ENCODE measurements around the gene NFATC2.

DNA sequence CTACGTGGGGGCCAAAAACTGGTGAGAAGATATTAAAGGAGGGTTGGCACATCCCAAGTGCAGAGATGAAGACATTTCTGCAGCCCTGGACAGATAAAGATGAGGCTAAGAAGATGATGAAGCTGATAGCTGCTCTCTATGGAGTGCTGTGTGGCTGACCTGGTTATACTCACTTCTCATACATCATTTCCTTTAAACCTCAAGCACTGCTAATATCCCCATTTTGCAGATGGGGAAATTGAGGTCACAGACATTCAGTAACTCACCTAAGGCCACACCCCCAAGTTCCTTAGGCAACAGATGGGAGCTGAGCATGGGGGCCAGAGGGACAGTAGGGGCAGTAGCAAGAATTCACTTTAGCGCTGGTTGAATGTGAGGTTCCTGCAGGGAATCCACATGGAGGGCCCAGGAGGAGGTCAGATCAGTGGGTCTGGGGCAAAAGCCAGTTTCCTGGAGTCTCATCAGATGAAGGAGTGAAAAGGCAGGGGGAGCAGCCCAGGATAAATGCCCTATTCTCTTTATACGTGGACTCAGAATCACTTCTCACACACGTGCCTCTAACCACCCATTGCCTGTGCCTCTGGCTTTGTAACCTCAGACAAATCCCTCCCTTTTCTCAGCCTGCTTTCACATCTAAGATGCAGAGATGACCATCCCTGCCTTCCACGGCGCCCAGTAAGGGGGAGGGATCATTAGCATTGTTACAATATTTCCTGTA, 125.8 kb downstream of the NFATC2 start:
- no peak for TF ChIP-seq TCF12 (IDR thresholded peaks at IDR 0.05; ENCODE audit: low read depth, low read length)
- TF ChIP-seq, protein P1, sequence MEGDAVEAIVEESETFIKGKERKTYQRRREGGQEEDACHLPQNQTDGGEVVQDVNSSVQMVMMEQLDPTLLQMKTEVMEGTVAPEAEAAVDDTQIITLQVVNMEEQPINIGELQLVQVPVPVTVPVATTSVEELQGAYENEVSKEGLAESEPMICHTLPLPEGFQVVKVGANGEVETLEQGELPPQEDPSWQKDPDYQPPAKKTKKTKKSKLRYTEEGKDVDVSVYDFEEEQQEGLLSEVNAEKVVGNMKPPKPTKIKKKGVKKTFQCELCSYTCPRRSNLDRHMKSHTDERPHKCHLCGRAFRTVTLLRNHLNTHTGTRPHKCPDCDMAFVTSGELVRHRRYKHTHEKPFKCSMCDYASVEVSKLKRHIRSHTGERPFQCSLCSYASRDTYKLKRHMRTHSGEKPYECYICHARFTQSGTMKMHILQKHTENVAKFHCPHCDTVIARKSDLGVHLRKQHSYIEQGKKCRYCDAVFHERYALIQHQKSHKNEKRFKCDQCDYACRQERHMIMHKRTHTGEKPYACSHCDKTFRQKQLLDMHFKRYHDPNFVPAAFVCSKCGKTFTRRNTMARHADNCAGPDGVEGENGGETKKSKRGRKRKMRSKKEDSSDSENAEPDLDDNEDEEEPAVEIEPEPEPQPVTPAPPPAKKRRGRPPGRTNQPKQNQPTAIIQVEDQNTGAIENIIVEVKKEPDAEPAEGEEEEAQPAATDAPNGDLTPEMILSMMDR (IDR thresholded peaks at IDR 0.05; ENCODE audit: control extremely low read depth in 1 of 3, insufficient read depth in 1 of 3, low read depth in 1 of 3, low read length in 3 of 3), result no peak
- TF ChIP-seq CHD2 (IDR thresholded peaks at IDR 0.05; ENCODE audit: low read length), result no peak
- TF ChIP-seq, protein P2, sequence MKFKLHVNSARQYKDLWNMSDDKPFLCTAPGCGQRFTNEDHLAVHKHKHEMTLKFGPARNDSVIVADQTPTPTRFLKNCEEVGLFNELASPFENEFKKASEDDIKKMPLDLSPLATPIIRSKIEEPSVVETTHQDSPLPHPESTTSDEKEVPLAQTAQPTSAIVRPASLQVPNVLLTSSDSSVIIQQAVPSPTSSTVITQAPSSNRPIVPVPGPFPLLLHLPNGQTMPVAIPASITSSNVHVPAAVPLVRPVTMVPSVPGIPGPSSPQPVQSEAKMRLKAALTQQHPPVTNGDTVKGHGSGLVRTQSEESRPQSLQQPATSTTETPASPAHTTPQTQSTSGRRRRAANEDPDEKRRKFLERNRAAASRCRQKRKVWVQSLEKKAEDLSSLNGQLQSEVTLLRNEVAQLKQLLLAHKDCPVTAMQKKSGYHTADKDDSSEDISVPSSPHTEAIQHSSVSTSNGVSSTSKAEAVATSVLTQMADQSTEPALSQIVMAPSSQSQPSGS (IDR thresholded peaks at IDR 0.05; ENCODE audit: low read length), result no peak
- no peak for TF ChIP-seq TAF1 (IDR thresholded peaks at IDR 0.05; ENCODE audit: low read depth, low read length)
- no peak for TF ChIP-seq NRF1 (IDR thresholded peaks at IDR 0.05; ENCODE audit: low read depth, low read length)
- no peak for TF ChIP-seq MAFK (IDR thresholded peaks at IDR 0.05; ENCODE audit: low read depth, low read length)
- no peak for TF ChIP-seq SIX5 (IDR thresholded peaks at IDR 0.05; ENCODE audit: low read depth, low read length)
- no peak for TF ChIP-seq CREB1 (IDR thresholded peaks at IDR 0.05)
- no peak for TF ChIP-seq POLR2A (IDR thresholded peaks at IDR 0.05; ENCODE audit: control extremely low read depth in 1 of 2, low read depth in 2 of 2, low read length in 2 of 2)
- no peak for TF ChIP-seq BACH1 (IDR thresholded peaks at IDR 0.05; ENCODE audit: low read length)
- no peak for TF ChIP-seq EP300 (IDR thresholded peaks at IDR 0.05; ENCODE audit: borderline replicate concordance in 1 of 2, low read depth in 2 of 2, low read length in 2 of 2)
- no peak for TF ChIP-seq GABPA (IDR thresholded peaks at IDR 0.05; ENCODE audit: borderline replicate concordance, insufficient read depth, low read length)
- no peak for TF ChIP-seq SRF (IDR thresholded peaks at IDR 0.05; ENCODE audit: low read depth, low read length)
